Naive thymus-derived CD4-positive, alpha-beta T cell (primary cell): ENCODE data around the gene SIL1. TPM values are rescaled to one million over a fixed set of nuclear protein-coding genes. Genes with fewer than 3 reads are reported as not detected.

Experiments used
- ATAC-seq: fragments of 150-1000 bp; cut with Tn5 transposase; 2 replicates; pipeline ENCODE4 v1.10.0; 2021; ENCODE audit warnings: mild to moderate bottlenecking, moderate library complexity
- CTCF ChIA-PET: fragments of 350-600 bp; sonication (Branson Sonifier 250); formaldehyde crosslinking; loops from one replicate; lab custom pipeline; 2021; ENCODE audit warnings: antibody characterized with exemption; lab: Charles Lee
- POLR2A ChIA-PET: fragments of 350-600 bp; sonication (Branson Sonifier 250); formaldehyde crosslinking; loops from one replicate; lab custom pipeline; 2021; ENCODE audit warnings: antibody characterized with exemption, inconsistent platforms; lab: Charles Lee
- DNase-seq, 9 donors: peaks; one replicate each; pipeline versions ENCODE4 v3.0.0 to v3.0.0-alpha.2; 2020 to 2022; ENCODE audit warnings: mixed read lengths in 1 of 9
- H3K27ac ChIP-seq: one replicate; pipeline ENCODE4 v1.7.0; 2013; ENCODE audit warnings: mild to moderate bottlenecking, low read depth, low read length, moderate library complexity
- H3K27me3 ChIP-seq, 2 donors: one replicate each; pipeline ENCODE4 v1.7.0; 2013; ENCODE audit warnings: low read length in 2 of 2, mild to moderate bottlenecking in 2 of 2, moderate library complexity in 2 of 2; ENCODE audit not compliant: control insufficient read depth in 2 of 2, insufficient read depth in 2 of 2
- H3K36me3 ChIP-seq, 3 experiments: 1 replicate in 2 of 3; 2 replicates in 1 of 3; pipeline ENCODE4 v1.7.0; 2013; ENCODE audit warnings: low read length in 3 of 3, mild to moderate bottlenecking in 3 of 3, moderate library complexity in 1 of 3; ENCODE audit not compliant: insufficient read depth in 3 of 3, control insufficient read depth in 2 of 3
- H3K4me1 ChIP-seq, 2 donors: one replicate each; pipeline ENCODE4 v1.7.0; 2013; ENCODE audit warnings: low read length in 2 of 2, mild to moderate bottlenecking in 2 of 2, moderate library complexity in 1 of 2; ENCODE audit not compliant: control insufficient read depth in 2 of 2, insufficient read depth in 2 of 2
- H3K4me3 ChIP-seq: 2 replicates; pipeline ENCODE4 v1.7.0; 2013; ENCODE audit warnings: mild to moderate bottlenecking, low read length
- H3K9me3 ChIP-seq, 3 experiments: 1 replicate in 2 of 3; 2 replicates in 1 of 3; pipeline ENCODE4 v1.7.0; 2013; ENCODE audit warnings: low read length in 3 of 3; ENCODE audit not compliant: control insufficient read depth in 2 of 3
- H3K27ac Mint-ChIP-seq, 9 donors: one replicate each; pipeline ENCODE4 v1.8.0; 2020 to 2022; ENCODE audit warnings: mixed read lengths in 9 of 9, mild to moderate bottlenecking in 8 of 9, moderate library complexity in 5 of 9, inconsistent platforms in 2 of 9
- H3K27me3 Mint-ChIP-seq, 5 donors: one replicate each; pipeline ENCODE4 v1.8.0; 2021 to 2022; ENCODE audit warnings: mixed read lengths in 5 of 5, mild to moderate bottlenecking in 1 of 5
- H3K36me3 Mint-ChIP-seq, 5 donors: one replicate each; pipeline ENCODE4 v1.8.0; 2020 to 2022; ENCODE audit warnings: mixed read lengths in 5 of 5, mild to moderate bottlenecking in 3 of 5, inconsistent platforms in 1 of 5
- H3K4me1 Mint-ChIP-seq, 7 donors: one replicate each; pipeline ENCODE4 v1.8.0; 2020 to 2022; ENCODE audit warnings: mixed read lengths in 7 of 7, mild to moderate bottlenecking in 3 of 7, inconsistent platforms in 1 of 7
- H3K4me3 Mint-ChIP-seq, 10 donors: one replicate each; pipeline ENCODE4 v1.8.0; 2020 to 2022; ENCODE audit warnings: mild to moderate bottlenecking in 10 of 10, mixed read lengths in 10 of 10, moderate library complexity in 6 of 10, inconsistent platforms in 2 of 10
- H3K9me3 Mint-ChIP-seq, 11 donors: one replicate each; pipeline ENCODE4 v1.8.0; 2020 to 2022; ENCODE audit warnings: mixed read lengths in 11 of 11, mild to moderate bottlenecking in 4 of 11, inconsistent platforms in 1 of 11, moderate library complexity in 1 of 11
- intact Hi-C, 2 donors: fragments of 100-400 bp; cut with micrococcal nuclease; formaldehyde crosslinking; loops; one replicate each; pipeline ENCODE4 v1.15.1; 2023
- polyA plus RNA-seq, 2 donors: library from polyadenylated mRNA; unstranded; fragments of 300-500 nt; fragmentation: Illumina TruSeq; gene quantifications; one replicate each; pipeline ENCODE4 v1.2.3, GENCODE V29; 2021
- total RNA-seq, 6 experiments: library from RNA in 5 of 6; stranded (reverse) in 5 of 6; gene quantifications; 1 replicate in 5 of 6; 2 replicates in 1 of 6; pipeline ENCODE4 v1.2.3 and lab custom pipeline; 2021 to 2026

Gene SIL1
- total and polyA plus RNA-seq, 7 experiments from 2014 or later = 10.6 to 27.1 (median 17.9) TPM

DNA sequence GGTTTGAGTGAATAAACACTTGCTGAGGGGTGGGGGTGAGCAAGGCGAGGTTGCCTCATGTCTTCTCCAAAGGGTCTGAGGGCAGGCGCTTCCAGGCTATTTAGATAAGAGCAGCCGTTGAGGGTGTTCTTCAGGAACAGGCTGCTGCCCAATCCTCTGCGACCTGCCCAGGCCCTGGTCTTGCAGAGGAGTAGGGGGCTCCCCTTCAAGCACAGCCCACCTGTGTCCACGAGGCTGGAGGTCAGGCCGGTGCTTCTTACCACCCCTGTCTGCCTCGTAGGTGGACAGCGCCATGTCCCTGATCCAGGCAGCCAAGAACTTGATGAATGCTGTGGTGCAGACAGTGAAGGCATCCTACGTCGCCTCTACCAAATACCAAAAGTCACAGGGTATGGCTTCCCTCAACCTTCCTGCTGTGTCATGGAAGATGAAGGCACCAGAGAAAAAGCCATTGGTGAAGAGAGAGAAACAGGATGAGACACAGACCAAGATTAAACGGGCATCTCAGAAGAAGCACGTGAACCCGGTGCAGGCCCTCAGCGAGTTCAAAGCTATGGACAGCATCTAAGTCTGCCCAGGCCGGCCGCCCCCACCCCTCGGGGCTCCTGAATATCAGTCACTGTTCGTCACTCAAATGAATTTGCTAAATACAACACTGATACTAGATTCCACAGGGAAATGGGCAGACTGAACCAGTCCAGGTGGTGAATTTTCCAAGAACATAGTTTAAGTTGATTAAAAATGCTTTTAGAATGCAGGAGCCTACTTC, 264.5 kb downstream of the SIL1 start:
- no peaks in the 10 kb centered on the region for H3K4me1 ChIP-seq
- Mint-ChIP-seq H3K27ac (no peak overlapping the region), H3K4me3 (no peak overlapping the region), H3K36me3 (peaks cover 0 to 14% (median 0%) of the 10 kb centered on the region in 5 donors), H3K4me1 (peaks cover 0 to 5% (median 0%) of the 10 kb centered on the region in 7 donors), H3K9me3 (no peaks in the 10 kb centered on the region), H3K27me3 (no peaks in the 10 kb centered on the region)
- no peaks in the 10 kb centered on the region for H3K9me3 ChIP-seq
- ATAC-seq = no peak
- no peak overlapping the region for H3K27ac ChIP-seq
- ChIA-PET POLR2A (no interaction called here), CTCF (no interaction called here)
- intact Hi-C loops = no loop called here
- no peaks in the 10 kb centered on the region for H3K27me3 ChIP-seq
- no peak for DNase-seq
- H3K4me3 ChIP-seq = no peak overlapping the region
- H3K36me3 ChIP-seq = no peaks in the 10 kb centered on the region

DNA sequence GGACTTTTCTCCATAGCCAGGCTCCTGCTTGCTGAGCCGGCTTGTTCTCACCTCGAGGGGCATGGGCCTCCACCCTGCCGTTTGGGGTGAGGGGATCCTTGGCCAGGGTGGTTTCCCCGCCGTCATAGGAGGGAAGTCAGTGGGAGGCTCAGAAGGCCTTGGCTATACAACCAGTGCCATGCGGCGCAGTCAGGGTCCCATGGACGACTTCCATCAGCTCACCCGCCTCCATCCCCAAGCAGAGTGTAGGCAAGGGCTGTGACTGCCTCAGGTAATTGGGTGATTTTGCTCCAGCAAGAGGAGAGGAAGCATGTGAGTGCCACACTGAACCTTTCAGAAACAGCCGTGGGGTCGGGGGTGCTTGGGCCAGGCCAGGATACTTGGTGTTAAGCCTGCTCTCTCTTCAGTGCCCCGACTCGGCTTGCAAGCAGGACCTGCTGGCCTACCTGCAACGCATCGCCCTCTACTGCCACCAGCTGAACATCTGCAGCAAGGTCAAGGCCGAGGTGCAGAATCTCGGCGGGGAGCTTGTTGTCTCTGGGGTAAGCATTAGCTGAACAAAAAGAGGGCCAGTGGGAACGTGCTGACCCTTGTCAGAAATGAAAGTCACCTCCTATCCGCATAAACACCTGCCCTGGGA, 265.9 kb downstream of the SIL1 start:
- H3K36me3 ChIP-seq = no peaks in the 10 kb centered on the region
- no peak overlapping the region for H3K27ac ChIP-seq
- H3K9me3 ChIP-seq = no peaks in the 10 kb centered on the region
- Mint-ChIP-seq H3K4me3 (no peak overlapping the region), H3K36me3 (peaks cover 0 to 12% (median 0%) of the 10 kb centered on the region in 5 donors), H3K4me1 (no peaks in the 10 kb centered on the region), H3K9me3 (no peaks in the 10 kb centered on the region), H3K27me3 (no peaks in the 10 kb centered on the region), H3K27ac (no peak overlapping the region)
- ChIA-PET CTCF (no interaction called here), POLR2A (interaction anchor here (0.6 kb wide), 1 partner anchor 37 kb away, joined by 3 read pairs; no protein-coding TSS in a partner anchor)
- no peak for ATAC-seq
- no peak for DNase-seq
- intact Hi-C loops = no loop called here
- H3K4me3 ChIP-seq = no peak overlapping the region
- no peaks in the 10 kb centered on the region for H3K4me1 ChIP-seq
- no peaks in the 10 kb centered on the region for H3K27me3 ChIP-seq

DNA sequence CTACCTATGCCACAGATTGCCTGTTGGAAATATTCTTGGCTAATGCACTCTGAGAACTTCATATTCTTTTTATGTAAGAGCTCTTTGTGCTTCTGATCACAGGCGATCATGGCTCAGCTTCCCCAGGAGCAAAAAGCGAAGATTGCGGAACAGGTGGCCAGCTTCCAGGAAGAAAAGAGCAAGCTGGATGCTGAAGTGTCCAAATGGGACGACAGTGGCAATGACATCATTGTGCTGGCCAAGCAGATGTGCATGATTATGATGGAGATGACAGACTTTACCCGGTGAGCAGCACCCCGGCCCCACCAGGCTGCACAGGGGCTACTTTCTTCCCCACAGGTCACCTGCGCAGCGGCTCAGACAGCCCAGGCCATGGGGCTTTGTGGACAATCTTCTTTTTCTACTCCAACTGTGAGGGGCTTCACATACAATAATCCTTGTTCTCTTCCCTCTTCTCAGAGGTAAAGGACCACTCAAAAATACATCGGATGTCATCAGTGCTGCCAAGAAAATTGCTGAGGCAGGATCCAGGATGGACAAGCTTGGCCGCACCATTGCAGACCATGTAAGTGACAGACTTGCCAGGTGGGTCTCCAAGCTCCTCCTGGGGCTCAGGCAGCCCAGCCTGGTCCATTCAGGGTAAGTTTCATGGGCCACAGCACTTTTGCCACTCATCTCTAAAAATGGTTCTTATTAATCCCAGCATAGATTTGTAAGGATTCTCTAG, 267.6 kb downstream of the SIL1 start:
- Mint-ChIP-seq H3K27me3 (no peaks in the 10 kb centered on the region), H3K9me3 (no peaks in the 10 kb centered on the region), H3K36me3 (peaks cover 0 to 9% (median 0%) of the 10 kb centered on the region in 5 donors), H3K4me3 (no peak overlapping the region), H3K27ac (no peak overlapping the region), H3K4me1 (no peaks in the 10 kb centered on the region)
- H3K9me3 ChIP-seq = no peaks in the 10 kb centered on the region
- no peaks in the 10 kb centered on the region for H3K4me1 ChIP-seq
- no peak overlapping the region for H3K27ac ChIP-seq
- DNase-seq (no peak), ATAC-seq (no peak)
- H3K27me3 ChIP-seq = no peaks in the 10 kb centered on the region
- ChIA-PET CTCF (no interaction called here), POLR2A (no interaction called here)
- H3K36me3 ChIP-seq = no peaks in the 10 kb centered on the region
- H3K4me3 ChIP-seq = no peak overlapping the region
- intact Hi-C loops = no loop called here

DNA sequence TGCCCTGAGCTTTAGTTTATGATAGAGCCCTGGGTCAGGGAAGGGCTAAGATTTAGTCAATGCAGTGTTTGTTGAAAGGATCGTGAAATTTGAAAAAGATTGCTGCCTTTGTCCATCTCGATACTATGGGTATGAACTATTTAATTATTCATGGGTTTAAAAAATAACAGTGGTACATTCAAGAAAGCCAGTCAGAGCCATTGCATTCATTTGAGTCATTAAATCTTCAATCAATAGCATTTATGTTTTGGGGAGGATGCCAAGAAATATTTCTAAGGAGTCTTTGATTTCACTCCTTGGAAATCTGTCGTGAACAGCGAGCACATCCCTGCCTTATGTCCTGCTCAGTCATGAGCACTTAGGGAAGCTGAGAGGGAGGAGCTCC, 268.6 kb downstream of the SIL1 start:
- intact Hi-C loops = no loop called here
- no peak overlapping the region for H3K27ac ChIP-seq
- ChIA-PET CTCF (no interaction called here), POLR2A (no interaction called here)
- Mint-ChIP-seq H3K27ac (no peak overlapping the region), H3K27me3 (peaks cover 0 to 2% (median 0%) of the 10 kb centered on the region in 5 donors), H3K4me1 (no peaks in the 10 kb centered on the region), H3K9me3 (no peaks in the 10 kb centered on the region), H3K36me3 (peaks cover 0 to 7% (median 0%) of the 10 kb centered on the region in 5 donors), H3K4me3 (no peak overlapping the region)
- H3K9me3 ChIP-seq = no peaks in the 10 kb centered on the region
- no peaks in the 10 kb centered on the region for H3K27me3 ChIP-seq
- DNase-seq = no peak
- ATAC-seq = no peak
- no peak overlapping the region for H3K4me3 ChIP-seq
- H3K4me1 ChIP-seq = no peaks in the 10 kb centered on the region
- H3K36me3 ChIP-seq = no peaks in the 10 kb centered on the region

DNA sequence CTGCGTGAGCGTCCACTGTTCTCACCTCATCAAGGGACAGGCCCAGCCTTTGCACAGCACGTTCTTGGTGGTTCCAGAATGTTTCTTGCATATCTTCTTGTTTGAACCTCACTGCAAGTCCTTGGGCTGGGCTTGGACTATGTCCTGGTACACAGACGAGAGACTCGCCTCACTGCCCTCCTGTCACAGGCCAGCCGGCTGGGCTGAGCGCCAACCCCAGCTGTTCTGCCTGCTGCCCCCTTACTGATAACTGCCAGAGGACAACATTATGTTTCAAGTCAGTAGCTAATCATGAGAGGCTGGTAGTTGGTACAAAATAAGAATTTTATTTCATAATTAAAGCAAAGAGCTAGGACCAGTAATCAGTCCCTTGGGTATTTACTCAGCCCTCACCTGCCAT, 270.2 kb downstream of the SIL1 start:
- no peaks in the 10 kb centered on the region for H3K36me3 ChIP-seq
- DNase-seq = no peak
- H3K27ac ChIP-seq = no peak overlapping the region
- H3K4me1 ChIP-seq = no peaks in the 10 kb centered on the region
- Mint-ChIP-seq H3K4me1 (no peaks in the 10 kb centered on the region), H3K27ac (no peak overlapping the region), H3K9me3 (no peaks in the 10 kb centered on the region), H3K36me3 (peaks cover 0 to 7% (median 0%) of the 10 kb centered on the region in 5 donors), H3K27me3 (peaks cover 0 to 2% (median 0%) of the 10 kb centered on the region in 5 donors), H3K4me3 (no peak overlapping the region)
- H3K4me3 ChIP-seq = no peak overlapping the region
- CTCF ChIA-PET = no interaction called here
- no peaks in the 10 kb centered on the region for H3K9me3 ChIP-seq
- no peak for ATAC-seq
- intact Hi-C loops = no loop called here
- POLR2A ChIA-PET = no interaction called here
- no peaks in the 10 kb centered on the region for H3K27me3 ChIP-seq

DNA sequence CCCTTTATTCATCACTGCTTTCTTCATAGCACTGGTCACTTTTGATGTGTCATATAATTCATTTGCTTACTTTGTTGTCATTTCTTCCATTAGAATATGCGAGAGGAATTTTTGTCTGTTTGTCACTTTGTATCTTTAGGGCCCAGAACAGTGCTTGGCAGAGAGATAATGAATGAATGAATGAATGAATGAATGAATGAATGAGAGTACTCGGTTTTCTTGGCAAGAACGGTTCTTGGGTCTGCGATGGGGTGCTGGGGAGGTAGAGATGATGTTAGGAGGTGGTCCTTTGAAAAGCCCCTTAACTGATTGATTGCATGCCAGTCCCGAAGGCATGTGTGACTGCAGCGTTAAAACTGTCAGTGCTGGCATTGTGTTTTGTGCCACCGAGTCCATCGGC, 270.6 kb downstream of the SIL1 start:
- no peaks in the 10 kb centered on the region for H3K4me1 Mint-ChIP-seq
- Histone ChIP-seq H3K27me3 (no peaks in the 10 kb centered on the region), H3K4me1 (no peaks in the 10 kb centered on the region), H3K27ac (no peak overlapping the region), H3K36me3 (no peaks in the 10 kb centered on the region), H3K4me3 (no peak overlapping the region), H3K9me3 (no peaks in the 10 kb centered on the region)
- peaks cover 0 to 2% (median 0%) of the 10 kb centered on the region in 5 donors for H3K27me3 Mint-ChIP-seq
- H3K4me3 Mint-ChIP-seq = no peak overlapping the region
- DNase-seq = no peak
- ChIA-PET POLR2A (no interaction called here), CTCF (no interaction called here)
- ATAC-seq = no peak
- no peak overlapping the region for H3K27ac Mint-ChIP-seq
- intact Hi-C loops = no loop called here
- peaks cover 0 to 7% (median 0%) of the 10 kb centered on the region in 5 donors for H3K36me3 Mint-ChIP-seq
- no peaks in the 10 kb centered on the region for H3K9me3 Mint-ChIP-seq
